ENCODE results near the gene P2RX7.

DNA sequence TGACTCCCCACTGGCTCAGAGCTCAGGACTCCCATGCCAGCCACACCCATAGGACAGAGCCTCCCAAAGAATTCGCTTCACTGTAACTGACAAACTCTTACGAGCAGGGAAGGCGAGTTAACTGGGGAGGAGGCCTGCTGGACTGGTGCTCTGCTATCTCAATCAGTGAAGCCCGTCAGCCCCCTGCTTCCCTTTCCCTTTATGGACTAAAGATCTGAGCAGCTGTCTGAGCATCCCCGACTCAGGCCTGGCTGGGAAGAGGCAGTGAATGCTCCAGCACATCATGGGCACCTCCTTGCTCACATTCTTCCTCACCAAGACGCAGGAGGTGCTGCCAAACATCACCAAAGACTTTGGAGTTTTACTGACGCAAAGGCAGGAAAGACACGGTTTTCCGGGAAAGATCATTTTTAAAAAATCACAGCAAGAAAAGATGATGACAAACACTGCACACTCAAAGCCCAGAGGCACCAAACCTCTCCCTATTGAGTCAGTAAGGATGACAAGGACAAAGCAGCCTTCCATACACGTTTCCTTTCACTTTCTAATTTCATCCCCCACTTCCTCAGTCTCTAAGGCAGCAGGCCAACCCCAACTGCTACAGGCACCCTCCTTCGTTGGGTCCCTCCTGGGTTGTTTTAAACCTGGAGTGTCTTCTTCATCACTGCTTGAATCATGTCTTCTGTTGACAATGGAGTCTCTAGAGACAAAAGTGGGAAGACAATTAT is 45.0 kb upstream of the P2RX7 start:
- TF ChIP-seq GTF2F1 (IDR thresholded peaks at IDR 0.05; ENCODE audit: low read depth, low read length) (no peak), ELF4 (CRISPR knock-in tag; IDR thresholded peaks at IDR 0.05) (no peak), SPI1 (IDR thresholded peaks at IDR 0.05; ENCODE audit: borderline replicate concordance, low read depth, low read length) (no peak), CCAR2 (IDR thresholded peaks at IDR 0.05; ENCODE audit: low read depth, low read length) (no peak), SMARCC2 (IDR thresholded peaks at IDR 0.05; ENCODE audit: low read depth) (no peak), BMI1 (IDR thresholded peaks at IDR 0.05; ENCODE audit: low read length) (no peak), HDAC3 (IDR thresholded peaks at IDR 0.05; ENCODE audit: borderline replicate concordance, partially characterized antibody) (no peak), NFXL1 (CRISPR knock-in tag; IDR thresholded peaks at IDR 0.05) (no peak), EP300 (IDR thresholded peaks at IDR 0.05; ENCODE audit: low read length) (no peak), NR2C2 (CRISPR knock-in tag; IDR thresholded peaks at IDR 0.05) (no peak), NR2C2 (tag; IDR thresholded peaks at IDR 0.05) (no peak), RBM22 (IDR thresholded peaks at IDR 0.05; ENCODE audit: low read depth, low read length, poor library complexity, severe bottlenecking) (no peak), MTA3 (IDR thresholded peaks at IDR 0.05; ENCODE audit: borderline replicate concordance) (no peak)
- TF ChIP-seq, protein P1, sequence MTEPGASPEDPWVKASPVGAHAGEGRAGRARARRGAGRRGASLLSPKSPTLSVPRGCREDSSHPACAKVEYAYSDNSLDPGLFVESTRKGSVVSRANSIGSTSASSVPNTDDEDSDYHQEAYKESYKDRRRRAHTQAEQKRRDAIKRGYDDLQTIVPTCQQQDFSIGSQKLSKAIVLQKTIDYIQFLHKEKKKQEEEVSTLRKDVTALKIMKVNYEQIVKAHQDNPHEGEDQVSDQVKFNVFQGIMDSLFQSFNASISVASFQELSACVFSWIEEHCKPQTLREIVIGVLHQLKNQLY (CRISPR knock-in tag; conservative IDR thresholded peaks at IDR 0.05) = no peak
- TF ChIP-seq, protein P2, sequence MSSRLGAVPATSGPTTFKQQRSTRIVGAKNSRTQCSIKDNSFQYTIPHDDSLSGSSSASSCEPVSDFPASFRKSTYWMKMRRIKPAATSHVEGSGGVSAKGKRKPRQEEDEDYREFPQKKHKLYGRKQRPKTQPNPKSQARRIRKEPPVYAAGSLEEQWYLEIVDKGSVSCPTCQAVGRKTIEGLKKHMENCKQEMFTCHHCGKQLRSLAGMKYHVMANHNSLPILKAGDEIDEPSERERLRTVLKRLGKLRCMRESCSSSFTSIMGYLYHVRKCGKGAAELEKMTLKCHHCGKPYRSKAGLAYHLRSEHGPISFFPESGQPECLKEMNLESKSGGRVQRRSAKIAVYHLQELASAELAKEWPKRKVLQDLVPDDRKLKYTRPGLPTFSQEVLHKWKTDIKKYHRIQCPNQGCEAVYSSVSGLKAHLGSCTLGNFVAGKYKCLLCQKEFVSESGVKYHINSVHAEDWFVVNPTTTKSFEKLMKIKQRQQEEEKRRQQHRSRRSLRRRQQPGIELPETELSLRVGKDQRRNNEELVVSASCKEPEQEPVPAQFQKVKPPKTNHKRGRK (tag; IDR thresholded peaks at IDR 0.05) = no peak
